ENCODE data around the gene LCN6.

DNA sequence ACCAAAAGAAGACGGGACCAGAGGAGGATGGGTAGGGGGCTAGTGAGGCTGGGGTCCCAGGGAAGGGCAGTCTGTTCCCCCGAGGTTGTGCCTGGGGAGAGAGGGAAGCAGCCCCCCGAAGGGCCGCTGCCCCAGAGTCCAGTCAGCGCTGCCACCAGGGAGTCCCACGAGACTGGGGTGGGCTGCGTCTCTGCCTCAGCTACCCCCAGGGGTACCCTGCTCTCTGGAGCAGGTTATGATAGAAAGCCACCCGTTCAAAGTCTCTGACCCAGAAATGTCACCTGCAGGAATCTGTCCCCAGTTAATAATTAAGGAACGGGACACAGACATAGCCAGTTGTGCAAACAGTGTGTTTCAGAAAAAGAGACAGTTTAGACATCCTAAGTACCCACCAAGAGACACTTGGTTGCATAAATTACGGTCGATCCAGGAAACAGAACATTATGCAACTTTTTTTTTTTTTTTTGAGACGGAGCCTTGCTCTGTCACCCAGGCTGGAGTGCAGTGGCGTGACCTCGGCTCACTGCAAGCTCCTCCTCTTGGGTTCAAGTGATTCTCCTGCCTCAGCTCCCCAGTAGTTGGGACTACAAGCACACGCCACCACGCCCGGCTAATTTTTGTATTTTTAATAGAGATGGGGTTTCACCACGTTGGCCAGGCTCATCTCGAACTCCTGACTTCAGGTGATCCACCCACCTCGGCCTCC is 50.4 kb downstream of the LCN6 start:
- TF ChIP-seq, protein P1, sequence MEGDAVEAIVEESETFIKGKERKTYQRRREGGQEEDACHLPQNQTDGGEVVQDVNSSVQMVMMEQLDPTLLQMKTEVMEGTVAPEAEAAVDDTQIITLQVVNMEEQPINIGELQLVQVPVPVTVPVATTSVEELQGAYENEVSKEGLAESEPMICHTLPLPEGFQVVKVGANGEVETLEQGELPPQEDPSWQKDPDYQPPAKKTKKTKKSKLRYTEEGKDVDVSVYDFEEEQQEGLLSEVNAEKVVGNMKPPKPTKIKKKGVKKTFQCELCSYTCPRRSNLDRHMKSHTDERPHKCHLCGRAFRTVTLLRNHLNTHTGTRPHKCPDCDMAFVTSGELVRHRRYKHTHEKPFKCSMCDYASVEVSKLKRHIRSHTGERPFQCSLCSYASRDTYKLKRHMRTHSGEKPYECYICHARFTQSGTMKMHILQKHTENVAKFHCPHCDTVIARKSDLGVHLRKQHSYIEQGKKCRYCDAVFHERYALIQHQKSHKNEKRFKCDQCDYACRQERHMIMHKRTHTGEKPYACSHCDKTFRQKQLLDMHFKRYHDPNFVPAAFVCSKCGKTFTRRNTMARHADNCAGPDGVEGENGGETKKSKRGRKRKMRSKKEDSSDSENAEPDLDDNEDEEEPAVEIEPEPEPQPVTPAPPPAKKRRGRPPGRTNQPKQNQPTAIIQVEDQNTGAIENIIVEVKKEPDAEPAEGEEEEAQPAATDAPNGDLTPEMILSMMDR (IDR thresholded peaks at IDR 0.05; ENCODE audit: poor library complexity), result no peak
- no peak for TF ChIP-seq EZH2 (IDR thresholded peaks at IDR 0.05; ENCODE audit: borderline replicate concordance)

Data from hepatocyte (in vitro differentiated cells).